SW480 (cell line): ENCODE data around the gene GPR108.
"Not testable (repeated sequence)": the region's sequence is repeated elsewhere in the genome, so short reads cannot be mapped to it uniquely, and the experiment has no call there.

Experiments used
- DNase-seq: peaks from one replicate; pipeline ENCODE4 v3.0.0-alpha.2; 2016; ENCODE audit warnings: low spot score

Gene GPR108

GRCh38 chr19:6761053-6761676 is 23.8 kb upstream of the GPR108 start:
- no peak for DNase-seq

- no peak for DNase-seq
These were observed 23.2 kb upstream of the GPR108 start for GRCh38 chr19:6760606-6761005.

- DNase-seq = no peak
These were observed 17.5 kb upstream of the GPR108 start for GRCh38 chr19:6754653-6755463.

GRCh38 chr19:6754136-6754535 is 16.8 kb upstream of the GPR108 start:
- DNase-seq = no peak

GRCh38 chr19:6753178-6754031 is 16.0 kb upstream of the GPR108 start:
- DNase-seq = peak; percentile 92

- no peak for DNase-seq
These were observed 15.1 kb upstream of the GPR108 start for GRCh38 chr19:6752256-6753177.

- no peak for DNase-seq
These were observed 13.8 kb upstream of the GPR108 start for GRCh38 chr19:6751189-6751588.

- no peak for DNase-seq
These were observed 12.7 kb upstream of the GPR108 start for GRCh38 chr19:6750062-6750461.

GRCh38 chr19:6748543-6748942 is 11.2 kb upstream of the GPR108 start:
- not testable (repeated sequence) for DNase-seq

- DNase-seq = no peak
These were observed 8.6 kb upstream of the GPR108 start for GRCh38 chr19:6745965-6746364.

GRCh38 chr19:6744381-6745301 is 7.3 kb upstream of the GPR108 start:
- no peak for DNase-seq

- no peak for DNase-seq
These were observed 6.5 kb upstream of the GPR108 start for GRCh38 chr19:6743714-6744380.

GRCh38 chr19:6743066-6743465 is 5.7 kb upstream of the GPR108 start:
- no peak for DNase-seq

- DNase-seq = no peak
These were observed 3.4 kb upstream of the GPR108 start for GRCh38 chr19:6740589-6741343.

GRCh38 chr19:6739883-6740588 is 2.7 kb upstream of the GPR108 start:
- no peak for DNase-seq

GRCh38 chr19:6739390-6739882 is 2.1 kb upstream of the GPR108 start, which contains the start of gene TRIP10:
Gene TRIP10, plus strand, starts transcription at chr19:6739680. Its CDS starts 82 bp downstream, at chr19:6739762.
- no peak for DNase-seq

GRCh38 chr19:6738787-6739389 is 1.5 kb upstream of the GPR108 start:
- DNase-seq = no peak
